HCT116 (cell line): ENCODE results near the gene SEC61A1. TPM values are rescaled to one million over a fixed set of nuclear protein-coding genes. Genes with fewer than 3 reads are reported as not detected.

Experiments used
- ATAC-seq: fragments of 200-7000 bp; cut with Tn5 transposase; 2 replicates; pipeline ENCODE4 v1.9.1; 2020; ENCODE audit warnings: mild to moderate bottlenecking, moderate library complexity
- BruUV-seq: library from RNA; stranded (reverse); fragments of 400-500 nt; replicated peaks from 2 replicates; lab custom pipeline; 2021; lab: Mats Ljungman, UMichigan
- CTCF ChIA-PET: fragments of 300-600 bp; sonication (Branson Sonifier 250); formaldehyde crosslinking; loops from one replicate; lab custom pipeline; 2021; ENCODE audit warnings: antibody characterized with exemption; lab: Charles Lee
- POLR2A ChIA-PET: fragments of 300-600, 350-600 bp; sonication (Branson Sonifier 250); formaldehyde crosslinking; loops from one replicate; lab custom pipeline; 2021; ENCODE audit warnings: antibody characterized with exemption; lab: Charles Lee
- RAD21 ChIA-PET, 2 experiments: fragments of 300-600 bp; sonication (Branson Sonifier 250); formaldehyde crosslinking; loops; one replicate each; lab custom pipeline; 2023; ENCODE audit warnings: low total read pairs in 2 of 2; ENCODE audit not compliant: uncharacterized antibody in 2 of 2, unreplicated experiment in 2 of 2, low non-redundant PET in 1 of 2; lab: Charles Lee
- DNase-seq: peaks from one replicate; pipeline ENCODE4 v3.0.0-alpha.2; 2010; ENCODE audit warnings: low read depth, low spot score
- H2AFZ ChIP-seq: fragments of 200-600 bp; shearing (Covaris generic), sonication (generic); 2 replicates; pipeline ENCODE4 v1.6.1; 2017; ENCODE audit warnings: low read depth, mixed run types, mixed read lengths, antibody characterized with exemption, low read length; ENCODE audit not compliant: poor library complexity, severe bottlenecking
- H3K27ac ChIP-seq: 2 replicates; pipeline ENCODE4 v1.5.1; 2012; ENCODE audit warnings: low read depth, low read length
- H3K27me3 ChIP-seq: fragments of 200-600 bp; sonication (generic); 2 replicates; pipeline ENCODE4 v1.6.1; 2016; ENCODE audit warnings: mixed run types, low read length, mixed read lengths; ENCODE audit not compliant: insufficient read depth
- H3K36me3 ChIP-seq, 2 experiments: fragments of 200-500 bp in 1 of 2; fragments of 200-600 bp in 1 of 2; sonication (Bioruptor generic) in 1 of 2; sonication (generic) in 1 of 2; 2 replicates each; pipeline versions ENCODE4 v1.5.1 to v1.6.1; 2014 to 2016; ENCODE audit warnings: low read length in 2 of 2, inconsistent platforms in 1 of 2, mixed read lengths in 1 of 2, mixed run types in 1 of 2; ENCODE audit not compliant: insufficient read depth in 2 of 2, control insufficient read depth in 1 of 2
- H3K4me1 ChIP-seq, 2 experiments: fragments of 200-600 bp in 1 of 2; sonication (generic) in 1 of 2; 2 replicates each; pipeline versions ENCODE4 v1.5.1 to v1.6.1; 2012 to 2017; ENCODE audit warnings: low read length in 2 of 2, inconsistent platforms in 1 of 2, mild to moderate bottlenecking in 1 of 2, mixed read lengths in 1 of 2, mixed run types in 1 of 2, moderate library complexity in 1 of 2; ENCODE audit not compliant: insufficient read depth in 2 of 2, control insufficient read depth in 1 of 2
- H3K4me2 ChIP-seq: fragments of 200-600 bp; sonication (generic); 2 replicates; pipeline ENCODE4 v1.6.1; 2017; ENCODE audit warnings: mixed run types, low read length, mixed read lengths
- H3K4me3 ChIP-seq, 2 experiments: fragments of 200-600 bp in 1 of 2; sonication (generic) in 1 of 2; replicated peaks in 1 of 2; 2 replicates each; pipeline ENCODE4 v1.5.1; 2011 to 2016; ENCODE audit warnings: low read length in 2 of 2, control low read depth in 1 of 2, low read depth in 1 of 2, mild to moderate bottlenecking in 1 of 2, mixed read lengths in 1 of 2, mixed run types in 1 of 2
- H3K79me2 ChIP-seq: fragments of 200-600 bp; sonication (generic); 2 replicates; pipeline ENCODE4 v1.6.1; 2017; ENCODE audit warnings: mild to moderate bottlenecking, mixed run types, low read length, moderate library complexity, mixed read lengths; ENCODE audit not compliant: insufficient read depth
- H3K9ac ChIP-seq: fragments of 200-600 bp; sonication (generic); 2 replicates; pipeline ENCODE4 v1.6.1; 2016; ENCODE audit warnings: low read length, mixed read lengths
- H3K9me2 ChIP-seq: fragments of 200-600 bp; sonication (generic), shearing (Covaris generic); 2 replicates; pipeline ENCODE4 v1.6.1; 2017; ENCODE audit warnings: mixed run types, mild to moderate bottlenecking, moderate library complexity; ENCODE audit not compliant: insufficient read depth
- H3K9me3 ChIP-seq, 2 experiments: fragments of 200-500 bp in 1 of 2; fragments of 200-600 bp in 1 of 2; sonication (Bioruptor generic) in 1 of 2; sonication (generic) in 1 of 2; 2 replicates each; pipeline ENCODE4 v1.6.1; 2014 to 2017; ENCODE audit warnings: low read length in 2 of 2, mixed read lengths in 2 of 2, inconsistent platforms in 1 of 2, low read depth in 1 of 2, mild to moderate bottlenecking in 1 of 2, mixed run types in 1 of 2, moderate library complexity in 1 of 2; ENCODE audit not compliant: control insufficient read depth in 1 of 2, insufficient read depth in 1 of 2
- H4K20me1 ChIP-seq: fragments of 200-600 bp; sonication (generic), shearing (Covaris generic); 2 replicates; pipeline ENCODE4 v1.6.1; 2017; ENCODE audit warnings: mixed run types, mild to moderate bottlenecking, moderate library complexity; ENCODE audit not compliant: insufficient read depth
- EGR1 ChIP-seq: IDR thresholded peaks from 2 replicates; pipeline ENCODE4 v1.6.1; 2012; ENCODE audit warnings: low read depth
- ELF1 ChIP-seq: IDR thresholded peaks from 2 replicates; pipeline ENCODE4 v1.6.1; 2012; ENCODE audit warnings: low read depth, borderline replicate concordance
- POLR2A ChIP-seq: IDR thresholded peaks from 2 replicates; pipeline ENCODE4 v1.7.0; 2011; ENCODE audit warnings: borderline replicate concordance; ENCODE audit not compliant: insufficient read depth, insufficient read length; ENCODE audit errors: extremely low read depth
- POLR2AphosphoS5 ChIP-seq: IDR thresholded peaks from 2 replicates; pipeline ENCODE4 v1.6.1; 2011; ENCODE audit warnings: mild to moderate bottlenecking, low read depth, low read length, moderate library complexity
- SIN3A ChIP-seq: IDR thresholded peaks from 2 replicates; pipeline ENCODE4 v1.6.1; 2012; ENCODE audit warnings: low read depth
- SRF ChIP-seq: IDR thresholded peaks from 2 replicates; pipeline ENCODE4 v1.6.1; 2012; ENCODE audit warnings: low read depth
- TCF7L2 ChIP-seq: IDR thresholded peaks from 2 replicates; pipeline ENCODE4 v1.7.0; 2011; ENCODE audit warnings: borderline replicate concordance, inconsistent platforms; ENCODE audit not compliant: insufficient read depth, insufficient read length; ENCODE audit errors: extremely low read depth
- ZFX ChIP-seq: fragments of 450-650 bp; IDR thresholded peaks from 2 replicates; pipeline ENCODE4 v1.6.1; 2017
- ZNF274 ChIP-seq: fragments of 200-500 bp; sonication (Bioruptor generic); IDR thresholded peaks from 2 replicates; pipeline ENCODE4 v1.6.1; 2014; ENCODE audit warnings: mild to moderate bottlenecking, low read depth, low read length, inconsistent platforms
- intact Hi-C: fragments of 100-400 bp; cut with micrococcal nuclease; formaldehyde crosslinking; loops from 2 replicates; pipeline ENCODE4 v1.10.0; 2022
- total RNA-seq: library from RNA; stranded (reverse); gene quantifications from one replicate; pipeline ENCODE4 v1.2.1, GENCODE V29; 2021; ENCODE audit not compliant: unreplicated experiment
- TF ChIP-seq, protein P1 (sequence below): IDR thresholded peaks from 2 replicates; pipeline ENCODE4 v1.6.1; 2012
- TF ChIP-seq, protein P2 (sequence below): IDR thresholded peaks from 2 replicates; pipeline ENCODE4 v1.6.1; 2012; ENCODE audit warnings: low read depth
- TF ChIP-seq, protein P3 (sequence below), 3 experiments: fragments of 200-600 bp in 1 of 3; sonication (generic) in 1 of 3; IDR thresholded peaks in 2 of 3; conservative IDR thresholded peaks in 1 of 3; 2 replicates each; pipeline ENCODE4 v1.5.1; 2012 to 2017; ENCODE audit warnings: low read depth in 2 of 3, low read length in 2 of 3, antibody characterized with exemption in 1 of 3, borderline replicate concordance in 1 of 3, control low read depth in 1 of 3, mild to moderate bottlenecking in 1 of 3, mixed read lengths in 1 of 3, mixed run types in 1 of 3, moderate library complexity in 1 of 3; ENCODE audit not compliant: insufficient read depth in 1 of 3

Gene SEC61A1
- total RNA-seq, 1 experiment from 2014 or later, result 176 TPM

DNA sequence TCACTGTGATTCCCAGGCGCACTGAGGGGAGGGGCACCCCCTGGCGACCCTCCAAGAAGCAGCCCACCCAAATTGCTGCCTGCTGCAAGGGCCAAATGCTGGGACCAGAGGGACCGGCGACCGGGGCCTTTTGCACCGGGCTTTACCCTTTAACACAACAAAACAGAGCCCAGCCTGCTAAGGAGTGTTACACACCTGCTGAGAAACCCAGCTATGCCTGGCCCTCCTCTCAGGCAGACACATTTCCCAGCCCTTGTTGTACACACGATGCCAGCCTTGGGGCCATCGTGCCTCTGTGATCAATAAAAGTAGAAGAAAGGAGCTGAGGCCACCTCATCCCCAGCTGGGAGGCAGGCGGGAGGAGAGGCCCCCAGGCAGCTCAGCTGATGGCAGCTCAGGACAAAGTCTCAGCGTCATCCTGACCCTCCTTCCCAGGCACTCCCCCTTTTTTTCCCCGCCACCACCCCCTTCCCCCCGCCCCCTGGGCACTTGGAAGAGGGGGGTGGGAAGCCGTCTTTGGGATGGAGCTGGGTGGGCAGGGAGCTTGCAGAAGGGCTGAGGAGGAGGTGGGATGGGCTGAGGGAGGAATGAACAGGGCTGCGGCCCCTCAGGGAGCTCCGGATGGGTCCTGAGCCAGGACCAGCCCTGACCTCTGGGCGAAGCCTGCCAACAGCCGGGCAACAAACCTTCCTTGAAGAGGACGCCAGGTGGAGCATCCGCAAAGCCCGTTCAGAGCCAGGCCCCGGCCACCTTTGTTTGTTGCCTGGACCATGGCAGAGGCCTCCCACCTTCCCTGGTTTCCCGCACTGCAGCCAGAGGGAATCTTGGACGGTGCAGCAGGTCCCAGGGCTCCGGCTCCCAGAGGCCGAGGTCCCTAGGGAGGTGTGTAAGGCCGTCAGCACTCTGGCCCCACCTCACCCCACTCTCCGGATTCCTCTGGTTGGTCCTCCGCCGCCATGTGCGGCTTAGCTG, 45.9 kb upstream of the SEC61A1 start:
- ATAC-seq, result no peak

DNA sequence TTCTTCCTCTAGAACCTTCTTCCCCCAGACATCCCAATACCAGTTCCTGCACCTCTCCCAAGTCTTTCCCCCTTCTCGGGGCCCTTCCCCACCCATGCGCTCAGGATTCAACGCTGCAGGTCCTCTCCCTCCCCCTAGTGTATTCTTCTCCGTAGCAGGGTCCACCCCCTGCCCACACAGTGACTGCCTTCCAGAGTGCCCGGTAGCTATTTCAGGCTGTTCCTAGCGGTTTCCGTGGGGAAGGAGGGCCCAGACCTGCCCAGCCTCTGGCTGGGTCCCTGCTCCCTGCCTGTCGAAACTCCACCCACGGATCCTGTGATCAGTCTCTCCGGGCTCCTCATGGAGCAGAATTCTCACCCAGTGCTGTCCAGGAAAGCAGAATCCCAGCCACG, 45.2 kb upstream of the SEC61A1 start:
- Histone ChIP-seq H3K27me3 (no peaks in the 10 kb centered on the region), H3K79me2 (no peaks in the 10 kb centered on the region), H2AFZ (no peak overlapping the region), H3K36me3 (no peaks in the 10 kb centered on the region), H3K4me1 (peaks cover 4 to 9% of the 10 kb centered on the region in 2 experiments; a peak in 3 of 4 replicates), H3K27ac (no peak overlapping the region), H4K20me1 (no peaks in the 10 kb centered on the region), H3K9me3 (no peaks in the 10 kb centered on the region), H3K9ac (no peak overlapping the region), H3K4me2 (no peak overlapping the region), H3K4me3 (no peak overlapping the region), H3K9me2 (no peaks in the 10 kb centered on the region)
- ChIA-PET POLR2A (no interaction called here), CTCF (no interaction called here), RAD21 (no interaction called here)
- BruUV-seq, result no TSS peak
- intact Hi-C loops, result no loop called here
- ATAC-seq, result no peak
- no peak for DNase-seq
- TF ChIP-seq ZNF274 (no peak), POLR2AphosphoS5 (no peak), POLR2A (no peak), ELF1 (no peak), EGR1 (no peak), SRF (no peak), SIN3A (no peak), TCF7L2 (no peak), ZFX (no peak)
- TF ChIP-seq, protein P1, sequence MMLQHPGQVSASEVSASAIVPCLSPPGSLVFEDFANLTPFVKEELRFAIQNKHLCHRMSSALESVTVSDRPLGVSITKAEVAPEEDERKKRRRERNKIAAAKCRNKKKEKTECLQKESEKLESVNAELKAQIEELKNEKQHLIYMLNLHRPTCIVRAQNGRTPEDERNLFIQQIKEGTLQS, result no peak
- TF ChIP-seq, protein P2, sequence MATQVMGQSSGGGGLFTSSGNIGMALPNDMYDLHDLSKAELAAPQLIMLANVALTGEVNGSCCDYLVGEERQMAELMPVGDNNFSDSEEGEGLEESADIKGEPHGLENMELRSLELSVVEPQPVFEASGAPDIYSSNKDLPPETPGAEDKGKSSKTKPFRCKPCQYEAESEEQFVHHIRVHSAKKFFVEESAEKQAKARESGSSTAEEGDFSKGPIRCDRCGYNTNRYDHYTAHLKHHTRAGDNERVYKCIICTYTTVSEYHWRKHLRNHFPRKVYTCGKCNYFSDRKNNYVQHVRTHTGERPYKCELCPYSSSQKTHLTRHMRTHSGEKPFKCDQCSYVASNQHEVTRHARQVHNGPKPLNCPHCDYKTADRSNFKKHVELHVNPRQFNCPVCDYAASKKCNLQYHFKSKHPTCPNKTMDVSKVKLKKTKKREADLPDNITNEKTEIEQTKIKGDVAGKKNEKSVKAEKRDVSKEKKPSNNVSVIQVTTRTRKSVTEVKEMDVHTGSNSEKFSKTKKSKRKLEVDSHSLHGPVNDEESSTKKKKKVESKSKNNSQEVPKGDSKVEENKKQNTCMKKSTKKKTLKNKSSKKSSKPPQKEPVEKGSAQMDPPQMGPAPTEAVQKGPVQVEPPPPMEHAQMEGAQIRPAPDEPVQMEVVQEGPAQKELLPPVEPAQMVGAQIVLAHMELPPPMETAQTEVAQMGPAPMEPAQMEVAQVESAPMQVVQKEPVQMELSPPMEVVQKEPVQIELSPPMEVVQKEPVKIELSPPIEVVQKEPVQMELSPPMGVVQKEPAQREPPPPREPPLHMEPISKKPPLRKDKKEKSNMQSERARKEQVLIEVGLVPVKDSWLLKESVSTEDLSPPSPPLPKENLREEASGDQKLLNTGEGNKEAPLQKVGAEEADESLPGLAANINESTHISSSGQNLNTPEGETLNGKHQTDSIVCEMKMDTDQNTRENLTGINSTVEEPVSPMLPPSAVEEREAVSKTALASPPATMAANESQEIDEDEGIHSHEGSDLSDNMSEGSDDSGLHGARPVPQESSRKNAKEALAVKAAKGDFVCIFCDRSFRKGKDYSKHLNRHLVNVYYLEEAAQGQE, result no peak
- TF ChIP-seq, protein P3, sequence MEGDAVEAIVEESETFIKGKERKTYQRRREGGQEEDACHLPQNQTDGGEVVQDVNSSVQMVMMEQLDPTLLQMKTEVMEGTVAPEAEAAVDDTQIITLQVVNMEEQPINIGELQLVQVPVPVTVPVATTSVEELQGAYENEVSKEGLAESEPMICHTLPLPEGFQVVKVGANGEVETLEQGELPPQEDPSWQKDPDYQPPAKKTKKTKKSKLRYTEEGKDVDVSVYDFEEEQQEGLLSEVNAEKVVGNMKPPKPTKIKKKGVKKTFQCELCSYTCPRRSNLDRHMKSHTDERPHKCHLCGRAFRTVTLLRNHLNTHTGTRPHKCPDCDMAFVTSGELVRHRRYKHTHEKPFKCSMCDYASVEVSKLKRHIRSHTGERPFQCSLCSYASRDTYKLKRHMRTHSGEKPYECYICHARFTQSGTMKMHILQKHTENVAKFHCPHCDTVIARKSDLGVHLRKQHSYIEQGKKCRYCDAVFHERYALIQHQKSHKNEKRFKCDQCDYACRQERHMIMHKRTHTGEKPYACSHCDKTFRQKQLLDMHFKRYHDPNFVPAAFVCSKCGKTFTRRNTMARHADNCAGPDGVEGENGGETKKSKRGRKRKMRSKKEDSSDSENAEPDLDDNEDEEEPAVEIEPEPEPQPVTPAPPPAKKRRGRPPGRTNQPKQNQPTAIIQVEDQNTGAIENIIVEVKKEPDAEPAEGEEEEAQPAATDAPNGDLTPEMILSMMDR (IDR thresholded peaks at IDR 0.05 in 2 of 3, conservative IDR thresholded peaks at IDR 0.05 in 1 of 3; ENCODE audit: borderline replicate concordance in 1 of 3, insufficient read depth in 1 of 3, low read depth in 2 of 3, low read length in 2 of 3), result no peak

More for the DNA sequence above, 45.9 kb upstream of the SEC61A1 start:
- TF ChIP-seq EGR1, result no peak
- TF ChIP-seq, protein P1, result no peak
- RAD21 ChIA-PET, result no interaction called here
- H3K27me3 ChIP-seq, result no peaks in the 10 kb centered on the region
- no peak overlapping the region for H3K4me2 ChIP-seq
- BruUV-seq, result no TSS peak
- no peak for DNase-seq
- H3K27ac ChIP-seq, result no peak overlapping the region
- H3K9me2 ChIP-seq, result no peaks in the 10 kb centered on the region
- POLR2A ChIA-PET, result no interaction called here
- H3K9ac ChIP-seq, result no peak overlapping the region
- H3K79me2 ChIP-seq, result no peaks in the 10 kb centered on the region
- no peaks in the 10 kb centered on the region for H4K20me1 ChIP-seq
- no peaks in the 10 kb centered on the region for H3K36me3 ChIP-seq
- intact Hi-C loops, result no loop called here
- no peak overlapping the region for H3K4me3 ChIP-seq
- CTCF ChIA-PET, result no interaction called here
- peaks cover 1 to 4% of the 10 kb centered on the region in 2 experiments; a peak in 3 of 4 replicates for H3K4me1 ChIP-seq
- no peak overlapping the region for H2AFZ ChIP-seq
- H3K9me3 ChIP-seq, result no peaks in the 10 kb centered on the region
